Cardiac muscle cell (in vitro differentiated cells and primary cell): ENCODE data around the gene NRG3. TPM values are rescaled to one million over a fixed set of nuclear protein-coding genes. Genes with fewer than 3 reads are reported as not detected.

ENCODE experiments used
- DNase-seq, 2 donors: peaks; one replicate each; pipeline versions ENCODE4 v3.0.0 to v3.0.0-alpha.2; 2010 to 2017; ENCODE audit warnings: low read depth in 1 of 2, low spot score in 1 of 2
- H3K27ac ChIP-seq: fragments of 200-600 bp; sonication (generic); 2 replicates; pipeline ENCODE4 v1.5.1; 2016
- H3K27me3 ChIP-seq: fragments of 200-600 bp; sonication (generic); 2 replicates; pipeline ENCODE4 v1.6.0; 2016; ENCODE audit warnings: control low read depth
- H3K36me3 ChIP-seq: fragments of 200-600 bp; sonication (generic); 2 replicates; pipeline ENCODE4 v1.5.1; 2016; ENCODE audit warnings: control low read depth
- H3K4me1 ChIP-seq: fragments of 200-600 bp; sonication (generic); 2 replicates; pipeline ENCODE4 v1.8.1; 2017; ENCODE audit warnings: low read depth, mild to moderate bottlenecking, mixed run types
- H3K4me3 ChIP-seq: fragments of 200-600 bp; sonication (generic); 2 replicates; pipeline ENCODE4 v1.5.1; 2016; ENCODE audit warnings: mild to moderate bottlenecking
- H3K9me3 ChIP-seq: fragments of 200-600 bp; sonication (generic); 2 replicates; pipeline ENCODE4 v1.5.1; 2017; ENCODE audit warnings: low read depth, mild to moderate bottlenecking, control low read depth
- polyA plus RNA-seq: library from polyadenylated mRNA; unstranded; fragments of >200 nt; fragmentation: Nextera tagmentation; extraction: Ambion mirVana; gene quantifications from 2 replicates; pipeline ENCODE4 v1.2.1, GENCODE V29; 2016
- total RNA-seq: library from RNA; depleted of rRNA; stranded (reverse); fragments of >200 nt; gene quantifications from 2 replicates; pipeline ENCODE4 v1.2.3, GENCODE V29; 2016
- TF ChIP-seq, protein P1 (sequence below): IDR thresholded peaks from 2 replicates; pipeline ENCODE4 v1.5.1; 2012; ENCODE audit warnings: low read depth, mild to moderate bottlenecking, low read length

NRG3 gene
- total and polyA plus RNA-seq, 2 experiments from 2014 or later = 0.48 to 0.55 TPM

DNA sequence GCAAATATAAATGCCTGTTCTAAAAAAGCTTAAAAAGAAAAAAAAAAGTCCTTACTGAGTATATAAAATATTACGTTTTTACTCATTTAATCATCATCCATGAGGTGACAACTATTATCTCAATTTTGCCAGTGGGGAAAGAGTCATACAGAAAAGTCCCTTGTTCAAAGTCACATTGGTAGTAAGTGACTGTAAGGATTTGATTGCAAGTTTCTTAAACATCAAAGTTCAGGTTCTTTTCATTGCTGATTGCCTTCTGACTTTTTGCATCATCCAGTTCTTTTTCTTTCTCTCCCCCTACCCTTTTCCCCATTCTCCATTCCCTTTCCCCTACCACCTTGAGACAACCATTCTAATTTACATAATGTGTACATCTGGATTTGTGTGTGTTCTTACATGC lies 363.3 kb downstream of the NRG3 start:
- Histone ChIP-seq H3K4me3 (no peak overlapping the region), H3K27me3 (no peaks in the 10 kb centered on the region), H3K9me3 (no peaks in the 10 kb centered on the region), H3K4me1 (no peaks in the 10 kb centered on the region), H3K27ac (no peak overlapping the region), H3K36me3 (no peaks in the 10 kb centered on the region)
- TF ChIP-seq, protein P1, sequence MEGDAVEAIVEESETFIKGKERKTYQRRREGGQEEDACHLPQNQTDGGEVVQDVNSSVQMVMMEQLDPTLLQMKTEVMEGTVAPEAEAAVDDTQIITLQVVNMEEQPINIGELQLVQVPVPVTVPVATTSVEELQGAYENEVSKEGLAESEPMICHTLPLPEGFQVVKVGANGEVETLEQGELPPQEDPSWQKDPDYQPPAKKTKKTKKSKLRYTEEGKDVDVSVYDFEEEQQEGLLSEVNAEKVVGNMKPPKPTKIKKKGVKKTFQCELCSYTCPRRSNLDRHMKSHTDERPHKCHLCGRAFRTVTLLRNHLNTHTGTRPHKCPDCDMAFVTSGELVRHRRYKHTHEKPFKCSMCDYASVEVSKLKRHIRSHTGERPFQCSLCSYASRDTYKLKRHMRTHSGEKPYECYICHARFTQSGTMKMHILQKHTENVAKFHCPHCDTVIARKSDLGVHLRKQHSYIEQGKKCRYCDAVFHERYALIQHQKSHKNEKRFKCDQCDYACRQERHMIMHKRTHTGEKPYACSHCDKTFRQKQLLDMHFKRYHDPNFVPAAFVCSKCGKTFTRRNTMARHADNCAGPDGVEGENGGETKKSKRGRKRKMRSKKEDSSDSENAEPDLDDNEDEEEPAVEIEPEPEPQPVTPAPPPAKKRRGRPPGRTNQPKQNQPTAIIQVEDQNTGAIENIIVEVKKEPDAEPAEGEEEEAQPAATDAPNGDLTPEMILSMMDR = no peak
- no peak for DNase-seq

DNA sequence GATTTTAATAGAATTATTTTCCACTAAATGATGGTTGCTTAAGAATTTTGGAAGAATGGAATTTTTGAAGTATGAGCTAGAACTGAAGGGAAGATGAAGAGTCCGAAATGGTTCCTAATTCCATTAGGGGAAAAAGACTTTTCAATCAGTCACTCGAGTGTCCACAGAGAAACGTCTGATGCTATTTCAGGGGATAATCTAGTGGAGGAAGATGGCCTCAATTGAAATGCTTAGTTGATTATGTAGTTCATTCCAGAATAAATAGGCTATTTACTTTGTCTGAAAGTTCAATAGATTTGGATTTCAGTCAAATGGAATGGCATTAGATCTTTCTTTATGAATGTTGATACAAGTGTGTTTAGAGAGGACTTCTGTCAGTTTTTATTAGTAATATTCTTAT lies 365.4 kb downstream of the NRG3 start:
- H3K4me1 ChIP-seq = no peaks in the 10 kb centered on the region
- H3K4me3 ChIP-seq = no peak overlapping the region
- no peak for DNase-seq
- no peaks in the 10 kb centered on the region for H3K27me3 ChIP-seq
- TF ChIP-seq, protein P1 = no peak
- H3K9me3 ChIP-seq = no peaks in the 10 kb centered on the region
- H3K36me3 ChIP-seq = no peaks in the 10 kb centered on the region
- no peak overlapping the region for H3K27ac ChIP-seq

DNA sequence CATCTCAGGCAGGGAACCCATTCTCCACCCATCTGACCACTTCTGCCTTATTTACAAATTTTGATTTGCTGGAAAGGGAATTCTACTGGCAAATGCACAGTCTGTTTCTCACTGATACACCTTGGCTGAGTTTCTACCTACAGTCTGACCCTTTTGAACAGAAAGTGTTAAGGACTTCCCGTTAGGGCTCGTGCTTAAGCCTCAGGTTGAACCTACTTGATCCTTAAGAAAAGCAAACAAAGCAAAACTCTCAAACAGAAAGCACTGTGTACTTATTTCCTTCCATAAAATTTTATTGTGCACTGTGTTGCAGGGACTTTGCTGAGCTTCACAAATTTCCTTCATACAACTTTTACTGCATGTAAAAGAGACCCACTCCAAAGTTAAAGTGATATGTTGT lies 367.8 kb downstream of the NRG3 start:
- no peaks in the 10 kb centered on the region for H3K36me3 ChIP-seq
- H3K4me3 ChIP-seq = no peak overlapping the region
- TF ChIP-seq, protein P1 = no peak
- no peaks in the 10 kb centered on the region for H3K9me3 ChIP-seq
- DNase-seq = no peak
- H3K27ac ChIP-seq = no peak overlapping the region
- H3K4me1 ChIP-seq = no peaks in the 10 kb centered on the region
- H3K27me3 ChIP-seq = no peaks in the 10 kb centered on the region

DNA sequence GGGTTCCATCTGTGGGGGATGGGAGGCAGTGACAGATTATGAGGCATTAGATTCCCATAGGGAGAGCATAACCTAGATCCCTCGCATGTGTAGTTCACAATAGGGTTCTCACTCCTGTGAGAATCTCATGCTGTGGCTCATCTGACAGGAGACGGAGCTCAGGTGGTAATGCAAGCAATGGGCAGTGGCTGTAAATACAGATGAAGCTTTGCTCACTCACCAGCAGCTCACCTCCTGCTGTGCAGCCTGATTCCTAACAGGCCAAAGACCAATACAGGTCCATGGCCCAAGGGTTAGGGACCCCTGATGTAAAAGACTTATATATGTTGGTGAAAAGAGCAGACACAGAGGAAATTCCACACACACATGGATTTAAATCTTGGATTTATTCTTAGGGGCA lies 370.2 kb downstream of the NRG3 start:
- Histone ChIP-seq H3K4me1 (no peaks in the 10 kb centered on the region), H3K4me3 (no peak overlapping the region), H3K27me3 (no peaks in the 10 kb centered on the region), H3K36me3 (no peaks in the 10 kb centered on the region), H3K9me3 (no peaks in the 10 kb centered on the region), H3K27ac (no peak overlapping the region)
- no peak for DNase-seq
- TF ChIP-seq, protein P1 = no peak

DNA sequence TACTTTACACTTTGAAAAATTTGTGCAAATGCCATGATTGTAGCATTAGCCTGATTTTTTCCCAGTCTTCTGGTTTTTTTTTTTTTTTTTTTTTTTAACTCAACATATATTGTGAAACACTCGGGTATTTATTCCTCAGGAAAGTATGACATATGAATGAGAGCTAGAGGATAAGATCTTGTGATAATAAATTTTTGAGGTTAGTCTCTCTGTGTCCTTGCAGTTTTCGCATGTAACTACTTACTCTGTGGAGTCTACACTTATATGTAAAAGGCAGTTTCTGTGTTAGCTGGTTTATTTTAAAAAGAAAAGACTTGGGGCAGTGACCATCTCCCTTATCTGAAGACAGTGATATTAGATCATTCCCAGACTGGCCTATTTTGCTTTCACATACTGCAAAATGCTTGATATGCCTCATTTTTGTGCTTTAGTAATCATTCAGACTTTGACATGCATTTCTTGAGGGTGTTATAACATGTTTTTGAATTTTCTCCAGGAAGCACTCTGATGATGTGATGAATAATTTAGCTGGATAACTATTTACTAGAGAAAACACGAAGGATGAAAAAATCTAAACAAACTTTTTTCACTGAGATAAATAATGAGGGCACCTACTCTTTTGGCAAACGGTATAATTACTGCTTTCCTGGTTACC lies 371.0 kb downstream of the NRG3 start:
- Histone ChIP-seq H3K9me3 (no peaks in the 10 kb centered on the region), H3K36me3 (no peaks in the 10 kb centered on the region), H3K27ac (no peak overlapping the region), H3K4me3 (no peak overlapping the region), H3K4me1 (no peaks in the 10 kb centered on the region), H3K27me3 (no peaks in the 10 kb centered on the region)
- peak in 1 of 2 donors; percentile 20 for DNase-seq
- TF ChIP-seq, protein P1 = no peak
